ENCODE results near the gene SIRPA.

Gene SIRPA

GRCh38 chr20:1870792-1871550 is 24.2 kb upstream of the SIRPA start:
- no peak for DNase-seq (ENCODE audit: low read depth in 2 of 2)

DNA sequence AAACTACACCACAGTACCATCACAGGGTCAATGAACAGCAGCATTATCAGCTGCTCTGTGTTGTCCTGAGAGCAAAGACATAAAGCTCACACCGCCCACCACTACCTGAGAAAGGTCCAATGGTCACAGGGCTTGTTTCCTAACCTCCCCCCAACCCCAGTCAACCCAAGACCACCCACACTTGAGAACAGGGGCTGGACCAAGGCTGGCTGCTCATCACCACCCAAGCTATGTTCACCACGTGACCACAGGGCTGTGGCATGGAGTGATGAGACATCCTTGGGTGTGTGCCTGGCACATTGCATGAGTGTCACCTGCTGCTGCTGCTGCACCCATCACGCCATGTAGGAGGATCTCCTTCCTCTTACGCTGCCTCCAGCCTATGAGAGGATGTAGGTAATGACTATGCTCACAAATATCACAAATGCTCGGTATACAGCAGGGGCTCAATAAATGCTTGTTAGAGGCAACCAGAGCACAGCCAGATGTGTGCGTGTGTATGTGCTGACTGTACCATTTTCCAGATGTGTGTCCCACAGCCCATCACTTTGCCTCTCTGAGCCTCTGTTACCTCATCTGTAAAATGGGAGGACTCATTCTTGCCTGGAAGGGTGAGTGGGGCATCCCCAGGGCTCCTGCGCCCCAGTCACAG is 23.3 kb upstream of the SIRPA start:
- no peak for DNase-seq (ENCODE audit: low read depth in 2 of 2)

- DNase-seq (ENCODE audit: low read depth in 2 of 2) = no peak
Measured at GRCh38 chr20:1872459-1873097, 22.6 kb upstream of the SIRPA start.

DNA sequence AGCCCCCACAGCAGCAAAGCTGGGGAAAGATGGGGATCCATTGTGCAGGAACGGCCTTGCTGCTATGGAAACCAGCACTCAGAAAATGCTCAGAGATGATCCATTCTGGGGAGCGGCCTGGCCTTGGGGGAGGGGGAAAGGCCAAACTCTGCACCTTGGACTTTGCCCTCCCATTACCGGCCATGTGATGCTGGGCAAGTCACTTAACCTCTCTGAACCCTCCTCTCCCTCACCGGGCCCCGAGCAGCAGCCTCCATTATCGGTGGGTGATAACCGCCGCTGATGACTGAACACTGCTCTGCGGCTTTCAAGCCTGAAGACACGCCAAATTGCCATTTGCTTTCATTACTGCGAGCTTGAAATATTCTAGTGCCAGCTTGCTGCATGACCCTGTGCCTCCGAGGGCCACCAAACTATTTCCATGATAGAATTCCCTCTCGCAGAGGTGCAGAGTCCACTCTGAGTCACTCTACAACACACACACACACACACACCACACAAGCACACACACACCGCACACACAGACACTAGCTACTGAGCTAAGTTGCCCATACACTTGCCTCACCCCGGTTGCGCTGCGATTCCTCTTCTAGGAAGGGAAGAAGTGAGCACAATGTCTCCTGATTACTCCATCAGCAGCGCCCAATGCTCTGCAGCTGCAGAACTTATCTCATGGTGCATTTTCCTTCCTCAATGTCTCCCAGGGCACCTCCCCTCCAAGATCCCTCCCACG is 20.6 kb upstream of the SIRPA start:
- DNase-seq (ENCODE audit: low read depth in 2 of 2) = no peak

GRCh38 chr20:1875183-1875554 is 20.0 kb upstream of the SIRPA start:
- no peak for DNase-seq (ENCODE audit: low read depth in 2 of 2)

DNA sequence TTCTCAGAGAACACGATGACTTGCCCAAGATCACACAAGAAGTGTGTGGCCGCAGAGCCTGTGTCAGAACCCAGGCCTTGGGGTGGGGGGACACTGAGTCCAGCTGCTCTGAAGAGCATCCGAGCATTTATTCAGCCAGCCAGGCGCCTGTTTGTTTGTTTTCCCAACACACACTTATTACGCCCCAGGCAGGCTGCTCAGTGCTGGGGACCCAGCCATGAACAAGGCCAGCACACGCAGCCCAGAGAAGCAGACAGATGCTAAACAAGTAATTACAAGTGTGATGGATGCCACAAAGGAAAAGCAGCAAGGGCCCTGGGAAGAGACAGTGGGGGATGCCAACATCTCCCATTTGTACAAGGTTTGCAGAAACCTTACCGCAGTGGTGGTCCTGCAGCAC is 19.4 kb upstream of the SIRPA start:
- DNase-seq (ENCODE audit: low read depth in 2 of 2) = no peak

GRCh38 chr20:1876217-1876921 is 18.8 kb upstream of the SIRPA start:
- no peak for DNase-seq (ENCODE audit: low read depth in 2 of 2)

DNA sequence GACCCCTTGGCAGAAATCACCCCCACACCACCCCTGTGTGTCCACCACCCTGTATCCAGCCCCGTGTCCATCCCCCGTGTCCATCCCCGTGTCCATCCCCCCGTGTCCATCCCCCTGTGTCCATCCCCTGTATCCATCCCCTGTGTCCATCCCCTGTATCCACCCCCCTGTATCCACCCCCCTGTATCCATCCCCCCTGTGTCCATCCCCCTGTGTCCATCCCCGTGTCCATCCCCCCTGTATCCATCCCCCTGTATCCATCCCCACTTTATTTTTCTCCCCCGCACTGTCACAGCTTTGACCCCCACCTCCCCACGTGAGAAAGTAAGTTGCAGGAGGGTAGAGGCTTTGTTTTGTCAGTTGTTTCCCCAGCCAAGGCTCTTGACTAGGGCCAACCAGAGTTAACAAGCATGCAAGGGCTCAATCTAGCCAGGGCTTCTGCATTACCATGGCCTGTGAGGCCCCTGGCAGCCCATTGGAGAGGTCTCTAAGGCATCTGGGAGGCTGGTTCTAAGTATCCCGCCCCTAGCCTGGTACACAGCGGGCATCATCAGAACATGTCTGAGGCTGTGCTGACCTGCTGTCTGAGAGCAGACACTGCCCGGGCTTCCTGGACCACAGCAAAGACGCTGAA is 18.1 kb upstream of the SIRPA start:
- no peak for DNase-seq (ENCODE audit: low read depth in 2 of 2)

DNA sequence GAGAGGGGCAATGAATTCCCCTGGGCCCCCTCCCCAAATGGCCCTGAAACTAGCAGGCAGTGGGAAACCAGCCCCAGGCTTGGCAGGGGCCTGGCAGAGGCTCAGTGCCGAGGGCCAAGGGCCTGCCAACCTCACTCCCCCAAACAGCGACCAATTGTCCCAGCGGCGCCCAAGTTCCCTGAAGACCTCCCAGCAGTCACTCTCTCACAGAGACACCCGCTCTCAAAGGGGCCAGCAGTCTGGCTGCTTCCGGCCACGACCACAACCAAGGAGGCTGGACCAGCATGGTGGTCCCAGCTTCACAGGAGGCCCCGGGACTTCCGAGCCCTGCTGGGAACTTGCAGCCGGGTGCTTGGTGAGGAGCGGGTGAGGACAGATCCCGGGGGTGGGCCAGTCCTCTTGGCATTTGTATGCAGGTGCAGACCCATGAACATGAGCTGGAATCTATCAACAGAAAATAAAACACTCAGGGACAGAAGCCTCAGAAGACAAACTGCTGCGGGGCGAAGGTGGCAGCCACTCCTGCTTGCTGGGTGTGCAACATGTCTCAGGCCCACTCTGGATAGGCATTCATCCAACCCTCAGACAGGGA is 17.5 kb upstream of the SIRPA start:
- DNase-seq (ENCODE audit: low read depth in 2 of 2) = no peak

DNA sequence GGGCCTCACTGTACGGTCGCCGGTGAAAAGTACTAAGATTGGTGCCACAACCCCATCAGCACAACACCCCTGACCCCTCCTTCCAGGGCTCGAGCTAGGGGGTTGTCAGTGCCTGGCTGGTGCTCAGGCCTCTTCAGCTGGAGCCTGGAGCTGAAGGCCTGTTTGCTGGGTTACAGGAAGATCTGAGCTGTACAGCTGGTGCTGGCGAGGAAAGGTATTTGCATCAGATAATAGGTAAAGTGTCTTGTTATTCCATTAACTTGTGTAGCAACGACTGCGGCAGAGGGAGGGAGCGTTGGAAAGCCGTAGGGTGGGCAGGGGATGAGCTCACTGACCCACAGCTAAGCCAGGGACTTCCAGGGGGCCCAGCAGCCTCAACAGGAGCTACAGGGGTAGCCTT is 15.8 kb upstream of the SIRPA start:
- no peak for DNase-seq (ENCODE audit: low read depth in 2 of 2)

DNA sequence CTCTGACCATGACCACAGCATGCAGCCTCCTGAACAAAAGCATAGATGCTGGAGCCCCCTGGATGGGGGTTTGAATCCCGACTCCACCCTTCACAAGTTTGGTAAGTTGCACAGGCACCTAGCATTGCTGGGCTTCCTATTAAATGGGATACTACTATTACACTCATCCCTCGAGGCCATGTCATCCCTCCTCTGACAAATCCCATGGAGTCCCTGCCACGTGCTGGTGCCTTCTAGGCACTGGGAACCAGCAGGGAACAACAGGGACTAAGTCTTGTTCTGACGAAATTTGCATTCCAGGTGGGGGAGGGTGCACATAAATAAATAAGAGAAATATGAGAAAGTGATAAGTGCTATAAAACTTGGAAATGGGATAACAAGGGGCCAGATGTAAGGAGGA is 15.3 kb upstream of the SIRPA start:
- DNase-seq (ENCODE audit: low read depth in 2 of 2) = no peak

GRCh38 chr20:1880529-1881239 is 14.5 kb upstream of the SIRPA start:
- DNase-seq (ENCODE audit: low read depth in 2 of 2) = no peak

DNA sequence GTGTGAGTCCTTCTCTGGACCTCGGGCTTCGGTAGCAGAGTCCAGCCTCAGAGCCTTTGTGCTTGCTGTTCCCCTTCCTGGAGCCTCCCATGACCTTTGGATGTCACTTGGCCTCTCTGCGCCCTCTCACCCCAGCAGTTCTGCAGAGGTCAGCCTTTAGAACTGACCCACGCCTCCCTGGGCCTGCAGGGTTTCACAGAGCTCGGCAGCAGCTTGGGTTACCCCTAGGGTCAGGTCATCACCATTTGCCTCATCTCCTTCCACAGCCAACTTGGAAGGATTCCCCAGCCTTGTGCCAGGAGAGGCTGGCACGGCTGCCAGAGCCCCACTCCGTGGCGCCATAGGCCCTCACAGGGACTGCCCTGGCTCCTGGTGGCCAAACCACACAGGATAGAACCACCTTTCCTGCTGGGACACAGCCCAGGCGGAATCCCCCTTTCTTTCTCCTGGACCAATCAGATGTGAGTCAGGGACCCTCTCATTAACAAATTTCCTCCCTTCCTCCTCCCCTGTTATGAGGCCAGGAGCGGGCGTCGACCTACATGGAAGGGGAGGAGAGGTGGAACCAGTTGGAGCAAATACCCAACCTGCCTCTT is 13.9 kb upstream of the SIRPA start:
- DNase-seq (ENCODE audit: low read depth in 2 of 2) = no peak

GRCh38 chr20:1882026-1882425 is 13.2 kb upstream of the SIRPA start:
- no peak for DNase-seq (ENCODE audit: low read depth in 2 of 2)

DNA sequence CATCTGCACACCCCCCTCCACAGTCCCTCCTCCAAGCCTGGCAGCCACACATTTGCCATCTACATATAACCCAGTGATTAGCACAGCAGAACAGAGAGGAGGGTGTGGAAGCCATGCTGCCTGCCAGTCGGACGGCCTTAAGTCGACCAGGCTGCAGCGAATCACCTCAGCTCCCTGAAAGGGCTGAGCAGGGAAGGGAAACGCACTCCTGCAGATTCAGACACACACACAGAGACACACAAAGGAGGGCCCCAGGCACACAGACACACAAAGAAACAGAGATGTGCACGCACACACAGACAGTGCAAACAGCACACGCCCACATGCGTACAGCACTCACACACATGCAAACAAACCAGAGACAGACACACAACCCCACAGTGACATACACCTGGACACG is 11.2 kb upstream of the SIRPA start:
- DNase-seq (ENCODE audit: low read depth in 2 of 2) = no peak

GRCh38 chr20:1885254-1885653 is 10.0 kb upstream of the SIRPA start:
- no peak for DNase-seq (ENCODE audit: low read depth in 2 of 2)

DNA sequence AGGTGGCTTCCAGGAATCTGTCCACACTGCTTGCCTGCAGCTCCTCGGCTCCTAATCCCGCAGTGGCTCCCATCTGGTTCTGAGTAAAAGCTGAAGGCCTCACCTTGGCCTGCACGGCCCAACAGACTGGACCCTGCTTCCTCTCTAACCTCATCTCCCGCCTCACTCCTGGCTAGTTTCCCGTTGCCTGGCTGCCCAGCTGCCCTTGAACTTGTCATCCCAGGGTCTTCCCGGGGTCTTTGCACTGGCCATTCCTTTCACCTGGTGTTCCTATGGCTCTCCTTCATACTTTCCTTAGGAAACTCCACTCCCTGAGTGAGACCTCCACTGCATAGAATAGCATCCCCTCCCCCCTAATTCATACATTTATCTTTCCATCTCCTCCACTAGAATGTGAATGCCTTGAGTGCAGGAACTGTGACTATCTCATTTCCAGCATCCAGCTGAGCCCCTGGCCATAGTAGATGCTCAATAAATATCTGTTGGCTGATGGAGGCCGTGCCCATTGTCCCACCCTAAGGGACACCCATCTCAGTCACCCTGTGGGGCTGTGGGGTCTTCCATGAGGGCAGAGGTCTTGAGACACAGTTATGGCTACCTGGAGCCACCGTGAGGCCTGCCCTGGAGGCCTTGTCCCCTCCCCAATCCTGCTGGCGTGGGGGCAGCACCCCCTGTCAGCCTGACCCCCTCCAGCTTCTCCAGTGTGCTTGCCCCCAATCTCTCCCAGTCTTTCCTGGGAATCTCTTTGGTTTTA is 9.1 kb upstream of the SIRPA start:
- no peak for DNase-seq (ENCODE audit: low read depth in 2 of 2)

DNA sequence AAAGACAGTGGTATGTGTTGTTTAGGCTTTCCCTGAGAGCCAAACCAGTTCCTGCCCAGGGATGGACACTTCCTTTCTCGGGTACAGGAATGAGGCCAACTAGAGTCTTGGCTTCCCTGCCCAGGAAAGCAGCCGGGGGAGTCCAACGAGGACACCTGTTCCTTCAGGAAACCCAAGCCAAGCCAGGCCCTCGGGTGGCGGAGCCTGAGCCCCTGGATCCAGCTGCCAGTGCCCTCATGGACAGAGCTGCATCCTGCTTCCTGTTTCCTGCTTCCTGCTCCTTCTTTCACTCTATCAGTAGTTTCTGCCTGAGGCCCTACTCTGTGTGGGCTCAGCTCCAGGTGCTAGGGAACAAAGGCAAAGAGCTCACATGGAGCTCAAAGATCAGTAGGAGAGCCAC is 7.9 kb upstream of the SIRPA start:
- no peak for DNase-seq (ENCODE audit: low read depth in 2 of 2)

GRCh38 chr20:1887756-1888155 is 7.5 kb upstream of the SIRPA start:
- DNase-seq (ENCODE audit: low read depth in 2 of 2) = no peak

Data from stimulated activated CD4-positive, alpha-beta T cell treated with anti-CD3 and anti-CD28 coated beads, Interleukin-1b, Interleukin-23, amount 100 ng/mL, for 4 hours (primary cell).